KG1 (cell line): ENCODE results near the gene NNAT.

Source experiments
- DNase-seq: peaks from one replicate; lab custom pipeline; 2025; lab: John Stamatoyannopoulos, UW

NNAT gene

DNA sequence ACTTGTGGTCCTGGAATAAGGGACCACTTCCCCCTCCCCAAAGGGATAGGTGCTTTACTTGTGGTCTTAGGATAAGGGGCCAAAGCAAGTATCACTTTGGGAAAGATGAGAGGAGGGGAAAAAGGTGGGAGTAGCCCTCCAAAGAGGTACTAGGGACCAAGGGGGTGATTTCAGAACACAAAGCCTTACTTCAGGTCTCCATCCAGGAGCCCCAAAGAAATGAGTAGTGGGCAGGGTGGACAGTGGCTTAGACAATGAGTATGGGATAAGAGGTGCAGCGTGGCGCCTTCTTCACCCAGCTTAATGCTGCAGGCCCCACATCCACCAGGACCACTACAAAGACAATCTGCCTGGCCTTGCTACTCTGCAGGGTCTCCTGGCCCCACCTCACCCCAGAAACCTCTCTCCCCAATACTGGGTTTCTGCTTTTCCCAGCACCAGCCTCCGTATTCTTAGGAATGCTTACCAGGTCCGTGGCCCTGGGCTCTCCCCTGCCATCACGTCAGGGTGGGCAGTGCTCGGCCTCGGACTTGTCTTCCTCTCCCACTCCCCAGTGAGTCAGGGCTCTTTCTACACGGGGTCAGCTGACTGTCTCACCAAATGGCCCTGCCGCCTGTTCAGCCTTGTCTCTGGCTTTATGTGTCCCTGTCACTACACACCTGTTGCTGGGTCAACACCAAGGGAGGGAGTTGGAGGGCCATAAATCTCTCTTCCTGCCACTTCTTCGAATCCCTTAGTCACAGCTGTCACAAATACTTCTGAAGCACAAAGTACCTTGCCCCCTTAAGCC, 3.1 kb downstream of the NNAT start:
- no peak for DNase-seq

DNA sequence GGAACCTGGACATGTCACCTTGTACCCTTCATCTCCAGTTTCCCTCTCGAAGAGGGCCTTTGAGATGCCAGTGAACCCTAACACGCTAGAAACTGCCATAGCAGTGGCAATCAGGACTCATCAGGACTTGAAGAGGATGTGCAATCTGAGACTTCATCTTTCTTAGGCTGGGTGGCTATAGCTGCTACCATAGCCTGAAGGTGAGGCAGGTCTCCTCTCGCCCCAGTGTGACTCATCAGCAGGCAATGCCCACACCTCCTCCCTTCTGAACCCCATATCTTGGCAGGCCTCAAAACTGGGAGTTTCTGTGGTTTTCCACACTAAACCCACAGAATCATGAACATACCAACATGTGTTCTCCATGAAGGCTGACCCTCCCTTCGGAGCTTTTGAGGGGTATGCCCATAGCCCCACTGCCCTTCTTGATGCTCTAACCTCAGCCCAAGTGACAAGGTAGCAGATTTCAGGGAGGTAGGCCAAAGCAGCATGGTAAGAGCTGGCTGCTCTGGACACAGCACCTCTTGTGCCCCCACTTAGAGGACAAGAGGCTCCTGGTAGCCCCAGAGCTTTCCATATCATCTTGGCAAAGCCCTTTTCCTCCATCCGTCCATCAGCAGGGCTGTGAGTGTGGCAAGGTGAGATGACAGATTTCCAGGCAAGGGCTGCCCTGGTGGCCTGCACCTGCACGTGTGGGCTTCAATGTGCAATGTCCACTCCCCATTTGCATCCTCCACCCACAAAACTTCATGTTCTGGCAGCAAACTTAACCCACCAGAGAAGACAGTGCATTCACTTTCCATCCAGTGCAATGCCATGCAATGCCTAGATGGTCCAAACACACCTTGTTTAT, 4.0 kb downstream of the NNAT start:
- DNase-seq = no peak

DNA sequence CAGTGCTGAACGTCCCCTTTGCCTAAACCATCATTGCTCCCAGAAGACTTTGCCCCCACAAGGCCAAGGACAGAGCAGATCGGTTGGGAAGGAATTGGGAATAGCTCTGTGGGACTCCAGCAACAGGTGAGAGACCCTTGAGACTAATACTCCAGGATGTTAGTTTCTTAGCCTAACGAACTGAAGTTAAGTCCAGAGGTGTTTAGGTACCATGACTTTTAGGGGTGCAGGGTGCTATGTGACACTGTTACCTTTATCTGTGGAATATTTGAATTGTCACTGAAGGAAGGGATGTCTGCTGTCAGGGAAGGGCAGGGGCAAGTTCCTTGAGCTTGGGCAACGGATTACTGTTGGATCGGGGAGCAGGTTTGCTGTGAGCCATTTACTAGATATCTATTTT, 4.8 kb downstream of the NNAT start:
- no peak for DNase-seq

GRCh38 chr20:37526238-37526838, 5.3 kb downstream of the NNAT start:
- no peak for DNase-seq

DNA sequence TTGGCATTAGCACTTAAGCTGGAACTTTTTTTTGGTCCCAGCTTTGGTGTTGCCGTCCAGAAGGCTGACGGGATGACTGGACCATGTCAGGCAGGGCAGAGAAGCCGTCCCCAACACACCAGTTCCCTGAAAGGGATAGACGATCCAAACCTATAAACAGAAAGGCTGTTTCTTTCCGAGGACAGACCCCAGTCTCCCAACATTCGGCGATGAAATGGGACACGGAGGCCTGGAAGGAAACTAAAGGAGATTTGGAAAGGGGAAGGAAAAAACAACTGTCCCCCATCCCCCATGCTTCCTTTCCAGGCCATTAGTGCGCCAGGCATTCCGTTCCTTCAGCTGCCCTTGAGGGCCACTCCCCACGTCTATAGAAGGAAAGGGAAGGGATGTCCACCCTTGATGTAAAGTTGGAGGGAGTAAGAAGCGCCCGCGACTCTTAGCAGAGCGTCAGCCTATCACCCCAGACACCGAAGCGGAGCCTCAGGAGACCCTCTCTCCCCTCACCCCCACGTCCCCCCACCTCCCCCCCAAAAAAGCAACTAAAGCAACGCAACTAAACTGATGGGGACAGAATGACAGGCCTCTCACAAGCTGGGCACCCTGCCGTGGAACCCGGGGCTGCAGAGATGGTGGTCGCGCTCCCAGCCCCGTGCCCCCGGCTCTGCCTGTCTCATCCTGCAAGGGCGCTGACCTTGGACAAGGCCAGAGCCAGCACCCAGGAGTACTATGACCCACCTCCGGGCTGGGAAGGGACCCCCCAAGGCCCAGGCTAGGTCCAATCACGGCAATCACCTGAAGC, 6.0 kb downstream of the NNAT start:
- no peak for DNase-seq

GRCh38 chr20:37527638-37528445, 6.8 kb downstream of the NNAT start, which contains the start of gene BLCAP:
TSS of gene BLCAP (minus strand) at chr20:37527876. CDS start at chr20:37519174, 8,702 bp downstream.
- peak; percentile 84 for DNase-seq

- DNase-seq = no peak
Observed at GRCh38 chr20:37528446-37529213, 7.6 kb downstream of the NNAT start.

GRCh38 chr20:37529214-37529967, 8.3 kb downstream of the NNAT start:
- no peak for DNase-seq

- DNase-seq = no peak
Observed at GRCh38 chr20:37529968-37530600, 9.0 kb downstream of the NNAT start.

- DNase-seq = no peak
Observed at GRCh38 chr20:37530696-37531095, 9.6 kb downstream of the NNAT start.

DNA sequence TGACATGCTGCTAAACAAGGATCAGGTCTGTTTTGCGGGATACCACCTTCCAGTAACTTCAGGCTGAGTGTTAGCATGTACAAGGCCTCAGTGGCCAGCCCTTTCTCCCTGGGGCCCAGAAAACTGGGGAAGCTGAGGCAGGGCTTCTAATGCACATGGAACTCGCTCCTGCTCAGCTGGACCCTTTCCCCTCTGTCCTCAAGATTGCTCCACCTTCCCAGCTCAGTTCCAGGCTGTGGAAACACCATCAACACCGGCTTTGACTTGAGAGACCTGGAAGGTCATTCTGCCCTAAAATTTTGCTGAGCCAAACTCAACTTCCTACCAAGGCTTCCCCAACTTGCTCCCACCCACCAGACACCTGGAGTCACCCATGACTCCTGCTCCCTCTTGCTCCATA, 10.8 kb downstream of the NNAT start:
- DNase-seq = no peak

GRCh38 chr20:37533154-37533715, 12.2 kb downstream of the NNAT start:
- no peak for DNase-seq

DNA sequence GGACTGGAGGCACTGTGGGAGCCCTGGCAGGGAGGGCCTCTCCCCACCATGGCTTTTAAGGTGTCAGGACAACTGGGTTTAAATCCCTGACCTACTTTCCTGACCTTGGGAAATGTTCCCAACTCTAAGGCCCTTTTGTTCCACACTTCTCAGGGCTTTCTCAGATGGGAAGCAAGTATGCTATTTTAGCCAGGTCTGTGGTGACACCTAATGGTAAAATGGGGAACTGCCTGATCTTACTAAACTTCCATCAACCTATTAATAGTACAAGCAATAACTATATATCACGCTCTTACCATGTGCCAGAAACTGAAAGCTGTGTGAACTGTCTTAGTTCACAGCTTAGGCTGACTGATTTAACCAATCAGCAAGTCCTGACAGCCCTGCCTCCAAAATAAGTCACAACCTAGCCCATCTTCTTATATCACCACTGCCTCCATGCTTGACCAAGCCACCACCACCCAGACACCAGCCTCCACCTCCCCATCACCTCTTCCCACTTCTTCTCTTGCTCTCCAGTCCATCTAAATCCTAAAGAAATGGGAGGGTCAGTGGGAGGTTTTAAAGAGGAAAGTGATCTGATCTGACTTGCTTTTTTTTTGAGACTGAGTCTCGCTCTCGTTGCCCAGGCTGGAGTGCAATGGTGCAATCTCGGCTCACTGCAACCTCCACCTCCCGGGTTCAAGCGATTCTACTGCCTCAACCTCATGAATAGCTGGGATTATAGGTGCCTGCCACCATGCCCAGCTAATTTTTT, 13.5 kb downstream of the NNAT start:
- DNase-seq = peak; percentile 43

- DNase-seq = no peak
Observed at GRCh38 chr20:37535443-37536132, 14.5 kb downstream of the NNAT start.

GRCh38 chr20:37537505-37537904, 16.5 kb downstream of the NNAT start:
- DNase-seq = no peak

- DNase-seq = no peak
Observed at GRCh38 chr20:37538003-37538402, 17.0 kb downstream of the NNAT start.

GRCh38 chr20:37539424-37539823, 18.4 kb downstream of the NNAT start:
- DNase-seq = no peak
